ENCODE measurements around the gene AHDC1.

GRCh38 chr1:27505420-27505680, 98.6 kb downstream of the AHDC1 start:
- TF ChIP-seq, protein P1, sequence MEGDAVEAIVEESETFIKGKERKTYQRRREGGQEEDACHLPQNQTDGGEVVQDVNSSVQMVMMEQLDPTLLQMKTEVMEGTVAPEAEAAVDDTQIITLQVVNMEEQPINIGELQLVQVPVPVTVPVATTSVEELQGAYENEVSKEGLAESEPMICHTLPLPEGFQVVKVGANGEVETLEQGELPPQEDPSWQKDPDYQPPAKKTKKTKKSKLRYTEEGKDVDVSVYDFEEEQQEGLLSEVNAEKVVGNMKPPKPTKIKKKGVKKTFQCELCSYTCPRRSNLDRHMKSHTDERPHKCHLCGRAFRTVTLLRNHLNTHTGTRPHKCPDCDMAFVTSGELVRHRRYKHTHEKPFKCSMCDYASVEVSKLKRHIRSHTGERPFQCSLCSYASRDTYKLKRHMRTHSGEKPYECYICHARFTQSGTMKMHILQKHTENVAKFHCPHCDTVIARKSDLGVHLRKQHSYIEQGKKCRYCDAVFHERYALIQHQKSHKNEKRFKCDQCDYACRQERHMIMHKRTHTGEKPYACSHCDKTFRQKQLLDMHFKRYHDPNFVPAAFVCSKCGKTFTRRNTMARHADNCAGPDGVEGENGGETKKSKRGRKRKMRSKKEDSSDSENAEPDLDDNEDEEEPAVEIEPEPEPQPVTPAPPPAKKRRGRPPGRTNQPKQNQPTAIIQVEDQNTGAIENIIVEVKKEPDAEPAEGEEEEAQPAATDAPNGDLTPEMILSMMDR (IDR thresholded peaks at IDR 0.05; ENCODE audit: extremely low read depth in 1 of 2, insufficient read depth in 1 of 2, low read depth in 1 of 2, low read length in 2 of 2), result no peak
- TF ChIP-seq POLR2A (IDR thresholded peaks at IDR 0.05; ENCODE audit: low read depth, low read length), result no peak
